ENCODE data around the gene BOLA1.
"Not testable (repeated sequence)": the region's sequence is repeated elsewhere in the genome, so short reads cannot be mapped to it uniquely, and the experiment has no call there.

BOLA1 gene

GRCh38 chr1:149886396-149887195 lies 12.8 kb upstream of the BOLA1 start:
- Histone ChIP-seq H3K79me2 (peaks cover 2% of the 10 kb centered on the region), H3K27me3 (ENCODE audit: control insufficient read depth, insufficient read depth, low read length) (no peaks in the 10 kb centered on the region), H3K4me1 (peaks cover 2% of the 10 kb centered on the region), H2AFZ (peak overlapping the region; percentile 53), H3K27ac (peak overlapping the region; percentile 98), H3K9me3 (ENCODE audit: control insufficient read depth, low read length) (no peaks in the 10 kb centered on the region), H3K9ac (peak overlapping the region; percentile 61), H3K4me2 (ENCODE audit: low read length) (peak overlapping the region; percentile 97), H3K4me3 (ENCODE audit: low read depth, low read length) (peak overlapping the region; percentile 93), H3K36me3 (ENCODE audit: control insufficient read depth, insufficient read depth, low read length) (no peaks in the 10 kb centered on the region)
- TF ChIP-seq CTCF (IDR thresholded peaks at IDR 0.05), result no peak

- not testable (repeated sequence) for H3K4me1 ChIP-seq
Observed at GRCh38 chr1:149887196-149887455, 12.2 kb upstream of the BOLA1 start.

GRCh38 chr1:149887456-149888246 lies 11.7 kb upstream of the BOLA1 start:
- H3K4me1 ChIP-seq, result peaks cover 2% of the 10 kb centered on the region
- H3K4me3 ChIP-seq (ENCODE audit: low read depth, low read length), result peak overlapping the region; percentile 93
- H3K9ac ChIP-seq, result peak overlapping the region; percentile 35
- H3K27me3 ChIP-seq (ENCODE audit: control insufficient read depth, insufficient read depth, low read length), result no peaks in the 10 kb centered on the region
- H3K27ac ChIP-seq, result peak overlapping the region; percentile 98
- no peaks in the 10 kb centered on the region for H3K36me3 ChIP-seq (ENCODE audit: control insufficient read depth, insufficient read depth, low read length)
- H3K79me2 ChIP-seq, result peaks cover 2% of the 10 kb centered on the region
- peak overlapping the region; percentile 88 for H2AFZ ChIP-seq
- H3K4me2 ChIP-seq (ENCODE audit: low read length), result peak overlapping the region; percentile 97
- H3K9me3 ChIP-seq (ENCODE audit: control insufficient read depth, low read length), result no peaks in the 10 kb centered on the region
- no peak for TF ChIP-seq CTCF (IDR thresholded peaks at IDR 0.05)

More at GRCh38 chr1:149887196-149887455, 12.2 kb upstream of the BOLA1 start:
- peak overlapping the region; percentile 88 for H2AFZ ChIP-seq
- peak overlapping the region; percentile 93 for H3K4me3 ChIP-seq (ENCODE audit: low read depth, low read length)
- peak overlapping the region; percentile 35 for H3K9ac ChIP-seq
- H3K27me3 ChIP-seq (ENCODE audit: control insufficient read depth, insufficient read depth, low read length); H3K79me2 ChIP-seq; H3K36me3 ChIP-seq (ENCODE audit: control insufficient read depth, insufficient read depth, low read length); H3K9me3 ChIP-seq (ENCODE audit: control insufficient read depth, low read length): not testable (repeated sequence)
- peak overlapping the region; percentile 98 for H3K27ac ChIP-seq
- peak overlapping the region; percentile 97 for H3K4me2 ChIP-seq (ENCODE audit: low read length)

- Histone ChIP-seq H3K4me2 (ENCODE audit: low read length) (peak overlapping the region; percentile 97), H3K27me3 (ENCODE audit: control insufficient read depth, insufficient read depth, low read length) (no peaks in the 10 kb centered on the region), H3K4me3 (ENCODE audit: low read depth, low read length) (peak overlapping the region; percentile 93), H2AFZ (peak overlapping the region; percentile 88), H3K79me2 (peaks cover 2% of the 10 kb centered on the region), H3K27ac (peak overlapping the region; percentile 98), H3K4me1 (peaks cover 2% of the 10 kb centered on the region), H3K36me3 (ENCODE audit: control insufficient read depth, insufficient read depth, low read length) (no peaks in the 10 kb centered on the region), H3K9me3 (ENCODE audit: control insufficient read depth, low read length) (no peaks in the 10 kb centered on the region), H3K9ac (no peak overlapping the region)
- peak; percentile 51 for TF ChIP-seq CTCF (IDR thresholded peaks at IDR 0.05)
Observed at GRCh38 chr1:149888247-149888998, 10.9 kb upstream of the BOLA1 start.

GRCh38 chr1:149888999-149889289 lies 10.4 kb upstream of the BOLA1 start:
- TF ChIP-seq CTCF (IDR thresholded peaks at IDR 0.05), result no peak
- H3K9ac ChIP-seq, result no peak overlapping the region
- H3K4me2 ChIP-seq (ENCODE audit: low read length), result peak overlapping the region; percentile 97

More at GRCh38 chr1:149888999-149889289, 10.4 kb upstream of the BOLA1 start:
- Histone ChIP-seq H3K4me3 (ENCODE audit: low read depth, low read length) (peak overlapping the region; percentile 93), H3K79me2 (peaks cover under 1% of the 10 kb centered on the region), H3K27ac (peak overlapping the region; percentile 98), H3K36me3 (ENCODE audit: control insufficient read depth, insufficient read depth, low read length) (no peaks in the 10 kb centered on the region), H3K4me1 (peaks cover 2% of the 10 kb centered on the region), H3K27me3 (ENCODE audit: control insufficient read depth, insufficient read depth, low read length) (no peaks in the 10 kb centered on the region), H3K9me3 (ENCODE audit: control insufficient read depth, low read length) (no peaks in the 10 kb centered on the region), H2AFZ (peak overlapping the region; percentile 88)
